Tibial nerve (tissue), 4 donors: ENCODE data around the gene NOS3. TPM values are rescaled to one million over a fixed set of nuclear protein-coding genes. Genes with fewer than 3 reads are reported as not detected.
"Not testable (repeated sequence)": the region's sequence is repeated elsewhere in the genome, so short reads cannot be mapped to it uniquely, and the experiment has no call there.

Experiments
- DNase-seq, 2 donors: peaks; one replicate each; pipeline ENCODE4 v3.0.0-alpha.2; 2019; ENCODE audit warnings: low spot score in 2 of 2
- H3K27ac ChIP-seq, 4 donors: fragments of 200-600 bp; sonication (generic) in 3 of 4; one replicate each; pipeline ENCODE4 v1.5.1; 2017 to 2019; ENCODE audit warnings: mild to moderate bottlenecking in 1 of 4
- H3K27me3 ChIP-seq, 2 donors: fragments of 200-600 bp; sonication (generic) in 1 of 2; one replicate each; pipeline versions ENCODE4 v1.5.1 to v1.6.0; 2017 to 2019
- H3K36me3 ChIP-seq, 3 donors: fragments of 200-600 bp; sonication (generic); one replicate each; pipeline ENCODE4 v1.5.1; 2018 to 2019
- H3K4me1 ChIP-seq, 4 donors: fragments of 200-600 bp; sonication (generic) in 3 of 4; one replicate each; pipeline ENCODE4 v1.5.1; 2017 to 2019
- H3K4me3 ChIP-seq, 4 donors: fragments of 200-600 bp; sonication (generic) in 3 of 4; one replicate each; pipeline ENCODE4 v1.5.1; 2017 to 2019; ENCODE audit warnings: mild to moderate bottlenecking in 1 of 4, moderate library complexity in 1 of 4
- H3K9me3 ChIP-seq, 4 donors: fragments of 200-600 bp; sonication (generic) in 3 of 4; one replicate each; pipeline ENCODE4 v1.5.1; 2017 to 2019
- EP300 ChIP-seq, 2 donors: sonication (generic); formaldehyde crosslinking; IDR thresholded peaks; one replicate each; pipeline ENCODE4 v1.6.1; 2017; ENCODE audit warnings: antibody characterized with exemption in 2 of 2, mild to moderate bottlenecking in 1 of 2
- POLR2A ChIP-seq, 2 donors: fragments of 450-650 bp; IDR thresholded peaks; one replicate each; pipeline ENCODE4 v1.6.1; 2017; ENCODE audit warnings: antibody characterized with exemption in 2 of 2, mild to moderate bottlenecking in 2 of 2, moderate library complexity in 2 of 2
- WGBS, 2 donors: methylation state at CpG; one replicate each; pipeline ENCODE4 v1.1.5; 2018; 5-methylcytosine and 5-hydroxymethylcytosine counted together
- total RNA-seq, 4 donors: library from RNA; depleted of rRNA; stranded (reverse); fragments of >200 nt; gene quantifications; one replicate each; pipeline ENCODE4 v1.1.0, GENCODE V29; 2016
- TF ChIP-seq, protein P1 (sequence below), 5 experiments: fragments of 200-600 bp in 3 of 5; fragments of 450-650 bp in 2 of 5; sonication (generic) in 3 of 5; IDR thresholded peaks; one replicate each; pipeline ENCODE4 v1.5.1; 2016 to 2019; ENCODE audit warnings: antibody characterized with exemption in 5 of 5, mild to moderate bottlenecking in 3 of 5, moderate library complexity in 2 of 5

Gene NOS3
- total RNA-seq, 4 donors from 2014 or later: 20.3 to 38.1 (median 23.8) TPM

- 76 to 83% methylated on average over 3 to 4 of the region's 4 CpGs for WGBS, 2 donors
- H3K27me3 ChIP-seq: peaks cover 0 to 23% of the 10 kb centered on the region in 2 donors
- no peak for DNase-seq
- TF ChIP-seq POLR2A (IDR thresholded peaks at IDR 0.05): no peak
- TF ChIP-seq, protein P1, sequence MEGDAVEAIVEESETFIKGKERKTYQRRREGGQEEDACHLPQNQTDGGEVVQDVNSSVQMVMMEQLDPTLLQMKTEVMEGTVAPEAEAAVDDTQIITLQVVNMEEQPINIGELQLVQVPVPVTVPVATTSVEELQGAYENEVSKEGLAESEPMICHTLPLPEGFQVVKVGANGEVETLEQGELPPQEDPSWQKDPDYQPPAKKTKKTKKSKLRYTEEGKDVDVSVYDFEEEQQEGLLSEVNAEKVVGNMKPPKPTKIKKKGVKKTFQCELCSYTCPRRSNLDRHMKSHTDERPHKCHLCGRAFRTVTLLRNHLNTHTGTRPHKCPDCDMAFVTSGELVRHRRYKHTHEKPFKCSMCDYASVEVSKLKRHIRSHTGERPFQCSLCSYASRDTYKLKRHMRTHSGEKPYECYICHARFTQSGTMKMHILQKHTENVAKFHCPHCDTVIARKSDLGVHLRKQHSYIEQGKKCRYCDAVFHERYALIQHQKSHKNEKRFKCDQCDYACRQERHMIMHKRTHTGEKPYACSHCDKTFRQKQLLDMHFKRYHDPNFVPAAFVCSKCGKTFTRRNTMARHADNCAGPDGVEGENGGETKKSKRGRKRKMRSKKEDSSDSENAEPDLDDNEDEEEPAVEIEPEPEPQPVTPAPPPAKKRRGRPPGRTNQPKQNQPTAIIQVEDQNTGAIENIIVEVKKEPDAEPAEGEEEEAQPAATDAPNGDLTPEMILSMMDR (IDR thresholded peaks at IDR 0.05): no peak
- TF ChIP-seq EP300 (IDR thresholded peaks at IDR 0.05): no peak
- no peaks in the 10 kb centered on the region for H3K9me3 ChIP-seq
- no peak overlapping the region for H3K27ac ChIP-seq
- H3K4me1 ChIP-seq: peaks cover 0 to 17% (median 7%) of the 10 kb centered on the region in 4 donors
- H3K4me3 ChIP-seq: no peak overlapping the region
- H3K36me3 ChIP-seq: peaks cover 0 to 7% (median 0%) of the 10 kb centered on the region in 3 donors
Measured at GRCh38 chr7:151025924-151026671, 35.3 kb downstream of the NOS3 start.

GRCh38 chr7:151026771-151027727 is 36.2 kb downstream of the NOS3 start:
- DNase-seq, H3K9me3 ChIP-seq, H3K4me3 ChIP-seq: not testable (repeated sequence)
- peaks cover 0 to 15% of the 10 kb centered on the region in 2 donors for H3K27me3 ChIP-seq
- H3K36me3 ChIP-seq: peaks cover 0 to 15% (median 0%) of the 10 kb centered on the region in 3 donors
- 44% methylated on average over 19 of the region's 19 CpGs for WGBS, 2 donors
- peaks cover 0 to 17% (median 7%) of the 10 kb centered on the region in 4 donors for H3K4me1 ChIP-seq
- peak overlapping the region in 3 of 4 donors; percentile 49 to 92 (median 76) for H3K27ac ChIP-seq

- peak overlapping the region; percentile 49 to 92 (median 77) for H3K27ac ChIP-seq
- WGBS, 2 donors: 10 to 12% methylated on average over 16 of the region's 16 CpGs
- not testable (repeated sequence) for DNase-seq, H3K9me3 ChIP-seq
- peak overlapping the region; percentile 43 to 82 (median 66) for H3K4me3 ChIP-seq
- peaks cover 0 to 17% (median 7%) of the 10 kb centered on the region in 4 donors for H3K4me1 ChIP-seq
- H3K27me3 ChIP-seq: peaks cover 0 to 13% of the 10 kb centered on the region in 2 donors
- H3K36me3 ChIP-seq: peaks cover 0 to 21% (median 0%) of the 10 kb centered on the region in 3 donors
- TF ChIP-seq POLR2A (IDR thresholded peaks at IDR 0.05): peak in 1 of 2 donors; percentile 21
Measured at GRCh38 chr7:151027728-151028130, 36.9 kb downstream of the NOS3 start.

- H3K27ac ChIP-seq: peak within 1 kb of the TSS; percentile 75 to 92 (median 78)
- peaks cover 0 to 28% (median 0%) of the 10 kb centered on the region in 3 donors for H3K36me3 ChIP-seq
- TF ChIP-seq POLR2A (IDR thresholded peaks at IDR 0.05) (peak; percentile 25 to 82), EP300 (IDR thresholded peaks at IDR 0.05) (peak; percentile 31 to 86)
- TF ChIP-seq, protein P1 (IDR thresholded peaks at IDR 0.05): peak; percentile 46 to 82 (median 57)
- H3K4me3 ChIP-seq: peak within 1 kb of the TSS; percentile 53 to 82 (median 68)
- DNase-seq: peak; percentile 99 to 100
- H3K4me1 ChIP-seq: peaks cover 0 to 17% (median 7%) of the 10 kb centered on the region in 4 donors
- H3K27me3 ChIP-seq: peaks cover 0 to 11% of the 10 kb centered on the region in 2 donors
- 0 to 1% methylated on average over 41 to 42 of the region's 53 CpGs for WGBS, 2 donors
- no peaks in the 10 kb centered on the region for H3K9me3 ChIP-seq
Measured at GRCh38 chr7:151028131-151028947, 37.5 kb downstream of the NOS3 start, which contains the start of gene ABCB8. ABCB8 (plus strand) TSS chr7:151028450; CDS start chr7:151028516, 66 bp downstream.

DNA sequence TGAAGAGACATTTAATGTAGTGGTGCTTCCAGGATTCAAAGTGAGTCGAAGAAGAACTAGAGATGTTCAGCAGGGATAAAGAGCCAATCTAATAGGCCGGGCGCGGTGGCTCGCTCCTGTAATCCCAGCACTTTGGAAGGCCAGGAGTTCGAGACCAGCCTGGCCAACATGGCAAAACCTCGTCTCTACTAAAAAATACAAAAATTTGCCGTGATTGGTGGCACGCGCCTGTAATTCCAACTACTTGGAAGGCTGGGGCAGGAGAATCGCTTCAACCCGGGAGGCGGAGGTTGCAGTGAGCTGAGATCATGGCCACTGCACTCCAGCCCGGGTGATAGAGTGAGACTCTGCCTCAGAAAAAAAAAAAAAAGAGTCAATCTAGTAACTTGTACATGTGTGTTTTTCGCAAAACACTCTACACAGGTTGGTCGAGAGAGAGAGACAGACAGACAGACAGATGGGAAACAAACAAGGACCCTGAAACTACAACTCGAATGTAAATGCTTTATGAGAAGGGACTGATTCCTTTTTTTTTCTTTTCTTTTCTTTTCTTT is 38.2 kb downstream of the NOS3 start:
- H3K4me1 ChIP-seq: peaks cover 0 to 17% (median 7%) of the 10 kb centered on the region in 4 donors
- H3K27me3 ChIP-seq: peaks cover 0 to 4% of the 10 kb centered on the region in 2 donors
- H3K36me3 ChIP-seq: peaks cover 0 to 34% (median 0%) of the 10 kb centered on the region in 3 donors
- 47 to 52% methylated on average over 17 of the region's 17 CpGs for WGBS, 2 donors
- TF ChIP-seq EP300 (IDR thresholded peaks at IDR 0.05): no peak
- TF ChIP-seq, protein P1 (IDR thresholded peaks at IDR 0.05): peak in 1 of 5 experiments; percentile 3
- DNase-seq: no peak
- H3K4me3 ChIP-seq: peak overlapping the region; percentile 53 to 82 (median 68)
- no peaks in the 10 kb centered on the region for H3K9me3 ChIP-seq
- H3K27ac ChIP-seq: peak overlapping the region; percentile 75 to 92 (median 78)
